ENCODE measurements around the gene AMBRA1.

GRCh38 chr11:46604796-46605195 lies 11.0 kb upstream of the AMBRA1 start:
- TF ChIP-seq CTCF (IDR thresholded peaks at IDR 0.05; ENCODE audit: borderline replicate concordance, extremely low read depth, low read length, poor library complexity, severe bottlenecking): no peak
- no peak for TF ChIP-seq EZH2 (IDR thresholded peaks at IDR 0.05; ENCODE audit: borderline replicate concordance, low read depth, low read length, severe bottlenecking)
